Epithelial cell of proximal tubule (primary cell): ENCODE results near the gene PCSK1. TPM values are rescaled to one million over a fixed set of nuclear protein-coding genes. Genes with fewer than 3 reads are reported as not detected.

Source experiments
- DNase-seq: peaks from one replicate; pipeline ENCODE4 v3.0.0-alpha.2; 2011; ENCODE audit warnings: low read depth
- H3K4me3 ChIP-seq: 2 replicates; pipeline ENCODE4 v1.5.1; 2011; ENCODE audit warnings: low read depth, mild to moderate bottlenecking, low read length
- total RNA-seq: library from RNA; depleted of rRNA; stranded (reverse); fragments of >200 nt; gene quantifications from 2 replicates; pipeline ENCODE4 v1.2.3, GENCODE V29; 2015
- TF ChIP-seq, protein P1 (sequence below): conservative IDR thresholded peaks from 2 replicates; pipeline ENCODE4 v1.5.1; 2012; ENCODE audit warnings: low read depth, mild to moderate bottlenecking, low read length

Gene PCSK1
- not detected in 2 replicates for total RNA-seq

DNA sequence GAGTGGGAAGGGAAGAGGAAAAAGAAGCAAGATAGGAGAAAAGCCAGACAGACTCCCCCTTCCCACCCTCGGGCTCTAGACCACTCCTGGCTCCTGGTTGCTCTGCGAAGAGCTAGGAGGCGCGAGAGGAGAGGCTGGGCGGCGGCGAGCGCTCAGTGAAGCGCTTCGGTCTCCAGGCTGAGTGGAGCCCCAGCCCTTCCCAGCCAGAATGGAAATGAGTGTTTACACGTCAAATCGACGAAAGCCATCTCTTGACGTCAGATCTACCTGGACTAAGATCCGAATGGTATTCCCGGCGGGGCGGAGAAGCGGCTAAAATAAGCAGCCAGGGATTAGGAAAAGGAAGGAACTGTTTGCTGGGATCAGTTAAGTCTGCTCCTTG is at the start of gene PCSK1:
TSS of gene PCSK1 (minus strand) at position 183 of the 382 bp plus-strand sequence. CDS start 206 bp downstream, outside the sequence.
- no peak for DNase-seq

GRCh38 chr5:96481867-96482266 is 48.8 kb upstream of the PCSK1 start:
- no peak overlapping the region for H3K4me3 ChIP-seq
- no peak for DNase-seq
- TF ChIP-seq, protein P1, sequence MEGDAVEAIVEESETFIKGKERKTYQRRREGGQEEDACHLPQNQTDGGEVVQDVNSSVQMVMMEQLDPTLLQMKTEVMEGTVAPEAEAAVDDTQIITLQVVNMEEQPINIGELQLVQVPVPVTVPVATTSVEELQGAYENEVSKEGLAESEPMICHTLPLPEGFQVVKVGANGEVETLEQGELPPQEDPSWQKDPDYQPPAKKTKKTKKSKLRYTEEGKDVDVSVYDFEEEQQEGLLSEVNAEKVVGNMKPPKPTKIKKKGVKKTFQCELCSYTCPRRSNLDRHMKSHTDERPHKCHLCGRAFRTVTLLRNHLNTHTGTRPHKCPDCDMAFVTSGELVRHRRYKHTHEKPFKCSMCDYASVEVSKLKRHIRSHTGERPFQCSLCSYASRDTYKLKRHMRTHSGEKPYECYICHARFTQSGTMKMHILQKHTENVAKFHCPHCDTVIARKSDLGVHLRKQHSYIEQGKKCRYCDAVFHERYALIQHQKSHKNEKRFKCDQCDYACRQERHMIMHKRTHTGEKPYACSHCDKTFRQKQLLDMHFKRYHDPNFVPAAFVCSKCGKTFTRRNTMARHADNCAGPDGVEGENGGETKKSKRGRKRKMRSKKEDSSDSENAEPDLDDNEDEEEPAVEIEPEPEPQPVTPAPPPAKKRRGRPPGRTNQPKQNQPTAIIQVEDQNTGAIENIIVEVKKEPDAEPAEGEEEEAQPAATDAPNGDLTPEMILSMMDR, result no peak

More for the DNA sequence above, at the start of gene PCSK1:
- H3K4me3 ChIP-seq, result no peak within 1 kb of the TSS
- TF ChIP-seq, protein P1, result no peak

DNA sequence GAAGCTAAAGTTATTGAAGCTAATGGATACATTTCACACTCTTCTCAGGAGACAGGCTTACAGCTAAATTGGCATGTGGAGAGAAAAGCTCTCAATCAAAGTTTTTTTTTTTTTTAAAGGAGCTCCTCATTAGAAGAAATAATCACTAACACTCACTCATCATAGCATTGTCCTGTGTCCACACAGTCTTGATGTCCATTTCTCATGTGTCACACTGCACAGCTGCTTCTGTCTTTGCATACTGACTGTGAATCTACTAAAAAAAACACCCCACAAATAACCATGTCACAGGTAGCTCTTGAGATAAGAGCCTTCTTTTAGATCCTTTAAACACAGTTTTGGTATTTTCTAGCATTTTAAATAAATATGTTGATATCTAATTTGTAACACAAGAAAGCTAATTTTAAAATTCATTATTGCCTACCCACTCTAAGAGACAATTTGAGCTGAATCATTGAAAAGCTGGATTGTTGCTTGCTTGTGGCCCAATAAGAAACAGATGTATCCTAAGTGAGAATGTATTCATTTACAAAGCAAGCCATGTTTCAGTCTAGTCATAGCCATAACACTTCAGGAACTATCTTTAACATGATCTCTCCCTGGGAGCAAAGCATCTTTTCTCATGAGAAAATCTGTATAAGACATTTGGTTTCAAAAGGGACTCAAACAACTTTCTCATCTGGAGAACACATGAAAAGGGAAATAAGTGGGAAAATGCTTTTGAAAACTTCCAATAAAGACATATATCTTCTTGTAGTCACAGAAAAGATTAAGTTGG is 48.1 kb upstream of the PCSK1 start:
- TF ChIP-seq, protein P1, result no peak
- DNase-seq, result no peak
- no peak overlapping the region for H3K4me3 ChIP-seq

DNA sequence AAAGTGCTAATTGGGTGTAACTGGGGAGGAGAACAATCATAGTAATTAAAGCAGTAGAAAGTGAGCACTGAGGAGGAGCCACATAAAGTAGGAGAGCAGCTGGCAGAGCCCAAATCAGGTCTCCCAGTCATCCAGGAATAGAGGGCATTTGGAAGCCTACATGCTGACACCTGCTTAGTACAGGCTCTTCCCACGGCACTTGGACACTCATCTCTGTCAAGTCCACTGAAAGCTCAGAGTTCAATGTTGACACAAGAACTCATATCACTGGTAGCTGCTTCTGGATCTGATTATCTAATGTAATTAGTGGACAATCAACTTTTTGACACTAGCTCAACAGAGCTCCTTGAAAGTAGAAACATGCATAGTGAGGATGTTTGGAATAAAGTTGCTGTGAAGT is 45.9 kb upstream of the PCSK1 start:
- TF ChIP-seq, protein P1, result no peak
- H3K4me3 ChIP-seq, result no peak overlapping the region
- DNase-seq, result no peak

GRCh38 chr5:96476654-96477053 is 43.6 kb upstream of the PCSK1 start:
- no peak overlapping the region for H3K4me3 ChIP-seq
- DNase-seq, result no peak
- TF ChIP-seq, protein P1, result no peak

- TF ChIP-seq, protein P1, result no peak
- no peak overlapping the region for H3K4me3 ChIP-seq
- no peak for DNase-seq
Measured at GRCh38 chr5:96474073-96474472, 41.0 kb upstream of the PCSK1 start.

- no peak overlapping the region for H3K4me3 ChIP-seq
- no peak for DNase-seq
- TF ChIP-seq, protein P1, result no peak
Measured at GRCh38 chr5:96473155-96473554, 40.1 kb upstream of the PCSK1 start.
